GM19240 (cell line): ENCODE results near the gene ARHGEF40.
"Not testable (repeated sequence)": the region's sequence is repeated elsewhere in the genome, so short reads cannot be mapped to it uniquely, and the experiment has no call there.

Experiments
- DNase-seq: peaks from one replicate; pipeline ENCODE4 v3.0.0; 2011; ENCODE audit warnings: low spot score; ENCODE audit not compliant: insufficient read length

Gene ARHGEF40

GRCh38 chr14:21039585-21040369, 30.3 kb upstream of the ARHGEF40 start:
- peak; percentile 23 for DNase-seq

GRCh38 chr14:21040370-21040925, 29.7 kb upstream of the ARHGEF40 start:
- no peak for DNase-seq

GRCh38 chr14:21040941-21041340, 29.2 kb upstream of the ARHGEF40 start:
- not testable (repeated sequence) for DNase-seq

GRCh38 chr14:21041676-21042433, 28.2 kb upstream of the ARHGEF40 start, which contains the start of gene RNASE7:
Gene RNASE7, plus strand, starts transcription at chr14:21042362. Its CDS starts 631 bp downstream, at chr14:21042993.
- no peak for DNase-seq

DNA sequence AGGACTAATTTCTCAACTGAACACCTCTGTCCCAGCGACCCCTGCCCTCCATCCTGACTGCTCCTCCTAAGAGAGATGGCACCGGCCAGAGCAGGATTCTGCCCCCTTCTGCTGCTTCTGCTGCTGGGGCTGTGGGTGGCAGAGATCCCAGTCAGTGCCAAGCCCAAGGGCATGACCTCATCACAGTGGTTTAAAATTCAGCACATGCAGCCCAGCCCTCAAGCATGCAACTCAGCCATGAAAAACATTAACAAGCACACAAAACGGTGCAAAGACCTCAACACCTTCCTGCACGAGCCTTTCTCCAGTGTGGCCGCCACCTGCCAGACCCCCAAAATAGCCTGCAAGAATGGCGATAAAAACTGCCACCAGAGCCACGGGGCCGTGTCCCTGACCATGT, 27.2 kb upstream of the ARHGEF40 start:
- no peak for DNase-seq

GRCh38 chr14:21043387-21043973, 26.6 kb upstream of the ARHGEF40 start:
- DNase-seq = no peak

- DNase-seq = no peak
These were observed 26.0 kb upstream of the ARHGEF40 start for GRCh38 chr14:21043974-21044618.

DNA sequence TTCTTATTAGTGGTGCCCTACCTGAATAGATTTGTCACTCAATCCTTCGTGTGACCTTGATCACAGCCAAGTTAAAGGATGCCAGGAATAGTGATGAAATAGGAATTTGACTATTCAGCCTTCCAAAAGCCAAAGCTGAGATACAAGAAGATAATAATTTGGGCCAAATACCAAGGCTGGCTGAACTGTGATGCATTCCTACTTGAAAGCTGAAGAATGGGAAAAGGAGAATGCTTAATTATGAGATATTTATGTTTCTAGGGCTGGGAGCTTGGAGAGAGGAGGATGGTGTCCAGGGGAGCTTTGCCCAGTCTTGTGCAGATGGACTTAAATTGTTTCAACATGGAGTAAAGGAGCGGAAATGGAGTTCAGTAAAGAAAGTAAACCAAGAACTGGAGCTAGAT, 22.7 kb upstream of the ARHGEF40 start:
- no peak for DNase-seq

- DNase-seq = no peak
These were observed 21.5 kb upstream of the ARHGEF40 start for GRCh38 chr14:21048638-21049037.

GRCh38 chr14:21049271-21049673, 20.8 kb upstream of the ARHGEF40 start:
- no peak for DNase-seq

- no peak for DNase-seq
These were observed 19.5 kb upstream of the ARHGEF40 start for GRCh38 chr14:21050597-21050996.

DNA sequence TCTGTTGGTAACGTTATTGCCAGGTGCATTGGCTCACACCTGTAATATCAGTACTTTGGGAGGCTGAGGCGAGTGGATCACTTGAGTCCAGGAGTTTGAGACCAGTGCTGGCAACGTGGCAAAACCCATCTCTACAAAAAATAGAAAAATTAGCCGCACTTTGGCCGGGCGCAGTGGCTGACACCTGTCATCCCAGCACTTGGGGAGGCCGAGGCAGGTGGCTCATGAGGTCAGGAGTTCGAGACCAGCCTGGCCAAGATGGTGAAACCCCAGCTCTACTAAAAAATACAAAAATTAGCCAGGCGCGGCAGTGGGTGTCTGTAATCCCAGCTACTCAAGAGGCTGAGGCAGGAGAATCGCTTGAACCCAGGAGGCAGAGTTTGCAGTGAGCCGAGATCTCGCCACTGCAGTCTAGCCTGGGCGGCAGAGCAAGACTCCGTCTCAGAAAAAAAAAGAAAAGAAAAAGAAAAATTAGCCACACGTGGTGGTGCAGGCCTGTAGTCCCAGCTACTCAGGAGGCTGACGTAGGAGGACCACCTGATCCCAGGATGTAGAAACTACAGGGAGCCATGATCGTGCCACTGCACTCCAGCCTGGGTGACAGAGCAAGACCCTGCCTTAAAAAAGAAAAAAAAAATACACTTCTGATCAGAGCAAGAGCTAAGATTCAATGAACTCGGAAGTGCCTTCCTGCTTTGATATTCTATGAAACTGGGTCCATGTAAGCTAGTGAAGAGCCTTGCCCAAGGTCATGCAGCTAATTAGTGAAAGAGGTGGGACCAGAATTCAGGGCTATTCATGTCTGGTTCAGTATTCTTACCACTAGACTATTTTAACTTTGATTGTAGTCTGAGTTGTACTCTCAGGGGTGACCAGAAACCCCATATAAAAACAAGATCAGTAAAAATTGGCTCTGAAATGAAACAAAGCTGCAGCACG, 16.7 kb upstream of the ARHGEF40 start:
- no peak for DNase-seq

- no peak for DNase-seq
These were observed 15.9 kb upstream of the ARHGEF40 start for GRCh38 chr14:21054123-21054767.

DNA sequence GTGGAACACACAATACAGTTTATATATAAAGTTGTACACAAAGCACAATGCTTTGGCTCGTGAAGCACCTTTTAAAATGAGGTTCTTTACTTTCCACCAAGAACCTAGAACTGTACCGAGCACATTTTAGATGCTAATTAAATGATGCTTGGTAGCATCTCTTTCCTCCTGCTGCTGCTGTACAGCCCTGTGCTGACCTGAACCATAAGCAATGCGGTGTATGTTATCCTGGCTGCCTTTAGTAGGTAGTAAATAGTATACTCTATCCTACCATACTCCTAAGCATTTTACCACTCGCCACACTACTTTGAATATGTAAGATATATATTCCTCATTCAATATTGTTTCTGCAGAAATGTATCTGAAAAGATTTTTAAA, 15.3 kb upstream of the ARHGEF40 start:
- DNase-seq = no peak

DNA sequence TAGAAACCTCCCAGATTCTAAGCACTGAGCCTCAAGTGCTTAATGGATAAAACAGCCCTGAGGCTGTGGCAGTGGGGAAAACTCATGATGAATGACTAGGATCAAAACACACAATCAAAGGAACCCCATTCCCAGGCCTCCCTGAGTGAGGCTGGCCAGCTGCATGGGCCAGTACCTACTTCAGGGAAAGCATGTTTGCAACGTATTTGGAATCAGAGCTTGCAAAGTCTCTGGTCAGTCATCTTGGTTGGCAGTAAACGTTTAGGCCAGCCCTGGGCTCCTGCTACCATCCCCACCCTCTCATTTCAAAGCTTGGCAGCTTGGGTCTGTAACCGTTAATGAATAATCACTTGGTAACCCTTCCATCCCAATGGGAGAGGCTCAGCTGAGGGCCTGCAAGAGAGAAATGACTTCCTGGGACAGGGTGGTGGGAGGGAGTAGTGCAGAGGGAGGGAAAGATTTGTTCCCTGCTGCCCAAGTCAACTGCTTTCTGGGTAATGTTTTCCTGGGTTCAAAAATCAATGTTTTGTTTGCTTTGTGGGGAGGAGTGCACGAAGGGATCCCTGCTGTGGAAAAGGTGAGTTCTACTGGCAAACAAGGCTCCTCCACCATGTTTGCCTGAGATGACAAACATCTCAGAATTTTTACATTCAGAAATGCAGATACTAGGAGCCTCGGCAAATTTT, 14.5 kb upstream of the ARHGEF40 start:
- DNase-seq = no peak

DNA sequence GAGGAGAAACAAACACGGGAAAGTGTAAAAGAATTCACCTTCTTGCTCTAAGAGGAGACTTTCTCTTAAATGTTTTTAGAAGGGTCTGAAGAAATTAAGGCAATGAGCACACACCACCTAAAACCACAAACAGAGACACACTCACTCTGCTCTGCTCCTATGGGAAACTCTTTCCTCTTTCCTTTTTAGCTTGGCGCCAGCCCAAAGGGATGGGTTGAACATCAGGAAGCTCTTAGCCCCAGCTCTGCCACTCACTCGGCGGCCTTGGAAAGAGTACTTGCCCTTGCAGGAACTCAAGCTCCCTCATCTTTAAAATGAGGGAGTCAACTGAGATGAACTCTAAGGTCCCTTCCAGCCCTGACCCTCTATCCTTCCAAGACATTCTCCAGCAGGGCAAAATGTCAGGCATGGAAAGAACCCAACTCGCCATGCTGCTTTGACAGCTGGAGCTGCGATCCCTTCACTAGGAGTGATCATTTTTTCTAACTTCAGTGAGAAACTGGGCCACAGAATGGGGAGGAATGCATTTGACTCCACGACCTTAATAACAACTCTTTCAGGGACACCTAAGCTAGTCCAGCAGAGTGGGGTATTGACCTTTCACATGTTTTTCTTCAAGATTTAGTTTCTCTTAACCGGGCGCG, 13.5 kb upstream of the ARHGEF40 start:
- DNase-seq = no peak

GRCh38 chr14:21057803-21058675, 12.1 kb upstream of the ARHGEF40 start, which contains the start of gene RNASE8:
Gene RNASE8, plus strand, starts transcription at chr14:21057822. Its CDS starts 71 bp downstream, at chr14:21057893.
- DNase-seq = no peak

DNA sequence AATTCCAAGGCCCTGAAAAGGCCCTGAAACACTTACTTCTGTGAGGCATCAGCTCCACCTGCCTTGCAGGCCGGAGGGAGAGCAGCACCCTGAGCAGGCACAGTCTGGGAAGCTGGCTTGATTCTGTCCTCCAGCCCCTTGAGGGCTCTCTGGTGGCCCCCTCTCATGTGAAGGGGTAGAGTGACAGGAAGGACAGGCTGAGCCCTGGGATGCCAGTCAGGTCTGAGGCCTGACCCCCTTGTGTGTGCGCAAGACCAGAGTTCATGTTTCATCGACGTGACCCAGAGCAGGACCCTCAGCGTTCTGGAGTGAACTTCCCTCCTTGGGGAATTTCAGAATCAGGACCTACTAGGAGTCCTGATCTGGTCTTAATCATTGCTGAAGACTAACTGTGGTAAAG, 11.2 kb upstream of the ARHGEF40 start:
- no peak for DNase-seq
